GM23338 (cell line): Measurements from ENCODE around the gene GRIK4. TPM values are rescaled to one million over a fixed set of nuclear protein-coding genes. Genes with fewer than 3 reads are reported as not detected.

Experiments
- ATAC-seq: fragments of 200-7000 bp; cut with Tn5 transposase; 3 replicates; pipeline ENCODE4 v1.9.1; 2020
- DNase-seq: peaks from one replicate; pipeline ENCODE4 v3.0.0-alpha.2; 2015; ENCODE audit warnings: low spot score
- H2AFZ ChIP-seq: fragments of 200-600 bp; sonication (generic); 2 replicates; pipeline ENCODE4 v1.8.0; 2016; ENCODE audit warnings: antibody characterized with exemption, mild to moderate bottlenecking, moderate library complexity
- H3F3A ChIP-seq: fragments of 200-600 bp; sonication (generic); replicated peaks from 2 replicates; pipeline ENCODE4 v1.8.0; 2017; ENCODE audit warnings: antibody characterized with exemption, mixed run types, low read depth
- H3K27ac ChIP-seq: fragments of 200-600 bp; sonication (generic); 2 replicates; pipeline ENCODE4 v1.6.1; 2016; ENCODE audit warnings: low read depth
- H3K27me3 ChIP-seq: fragments of 200-600 bp; sonication (generic); 2 replicates; pipeline ENCODE4 v1.8.0; 2016; ENCODE audit warnings: mild to moderate bottlenecking, mixed run types, moderate library complexity; ENCODE audit not compliant: insufficient read depth
- H3K36me3 ChIP-seq: fragments of 200-600 bp; sonication (generic); 2 replicates; pipeline ENCODE4 v1.8.0; 2016; ENCODE audit warnings: mild to moderate bottlenecking; ENCODE audit not compliant: insufficient read depth
- H3K4me1 ChIP-seq: fragments of 200-600 bp; sonication (generic); 2 replicates; pipeline ENCODE4 v1.8.0; 2016; ENCODE audit warnings: mild to moderate bottlenecking, moderate library complexity; ENCODE audit not compliant: insufficient read depth
- H3K4me2 ChIP-seq: fragments of 200-600 bp; sonication (generic); 2 replicates; pipeline ENCODE4 v1.7.1; 2017; ENCODE audit warnings: mixed run types
- H3K4me3 ChIP-seq: fragments of 200-600 bp; sonication (generic); 2 replicates; pipeline ENCODE4 v1.6.1; 2016; ENCODE audit warnings: mixed run types
- H3K79me2 ChIP-seq: fragments of 200-600 bp; sonication (generic); replicated peaks from 2 replicates; pipeline ENCODE4 v1.8.0; 2017; ENCODE audit warnings: mild to moderate bottlenecking; ENCODE audit not compliant: insufficient read depth
- H3K9me2 ChIP-seq: fragments of 200-600 bp; sonication (generic); 2 replicates; pipeline ENCODE4 v1.8.0; 2017; ENCODE audit not compliant: insufficient read depth
- H4K20me1 ChIP-seq: fragments of 200-600 bp; sonication (generic); replicated peaks from 2 replicates; pipeline ENCODE4 v1.8.0; 2017; ENCODE audit warnings: mild to moderate bottlenecking; ENCODE audit not compliant: insufficient read depth
- H3K27ac Mint-ChIP-seq: 2 replicates; pipeline ENCODE4 v1.8.0; 2020; ENCODE audit warnings: inconsistent platforms, mild to moderate bottlenecking, moderate library complexity, mixed read lengths
- H3K27me3 Mint-ChIP-seq: 3 replicates; pipeline ENCODE4 v1.8.0; 2022; ENCODE audit warnings: low read depth, mild to moderate bottlenecking, moderate library complexity, mixed read lengths, inconsistent platforms; ENCODE audit not compliant: insufficient read depth, poor library complexity
- H3K36me3 Mint-ChIP-seq: 3 replicates; pipeline ENCODE4 v1.8.0; 2021; ENCODE audit warnings: low read depth, mild to moderate bottlenecking, inconsistent platforms, moderate library complexity, mixed read lengths
- H3K4me1 Mint-ChIP-seq: 3 replicates; pipeline ENCODE4 v1.8.0; 2020; ENCODE audit warnings: mild to moderate bottlenecking, inconsistent platforms, mixed read lengths
- H3K4me3 Mint-ChIP-seq: 3 replicates; pipeline ENCODE4 v1.8.0; 2021; ENCODE audit warnings: moderate library complexity, mild to moderate bottlenecking, inconsistent platforms, mixed read lengths
- H3K9me3 Mint-ChIP-seq: 3 replicates; pipeline ENCODE4 v1.8.0; 2020; ENCODE audit warnings: moderate library complexity, mild to moderate bottlenecking, inconsistent platforms, mixed read lengths
- CREB1 ChIP-seq: fragments of 250-450 bp; sonication (Bioruptor Pico); IDR thresholded peaks from 2 replicates; pipeline ENCODE4 v1.5.0; 2020; ENCODE audit warnings: low read depth, mild to moderate bottlenecking, moderate library complexity
- ETS1 ChIP-seq: IDR thresholded peaks from 2 replicates; pipeline ENCODE4 v1.6.1; 2016; ENCODE audit warnings: antibody characterized with exemption
- EZH2 ChIP-seq: fragments of 200-600 bp; sonication (generic); IDR thresholded peaks from one replicate; pipeline ENCODE4 v1.8.0; 2017; ENCODE audit warnings: antibody characterized with exemption, mild to moderate bottlenecking, low read depth; ENCODE audit not compliant: unreplicated experiment
- EZH2phosphoT487 ChIP-seq: fragments of 200-600 bp; sonication (generic); IDR thresholded peaks from one replicate; pipeline ENCODE4 v1.8.1; 2018; ENCODE audit warnings: antibody characterized with exemption; ENCODE audit not compliant: unreplicated experiment
- JUNB ChIP-seq: IDR thresholded peaks from one replicate; pipeline ENCODE4 v1.6.1; 2016; ENCODE audit warnings: antibody characterized with exemption; ENCODE audit not compliant: unreplicated experiment
- NANOG ChIP-seq: IDR thresholded peaks from 2 replicates; pipeline ENCODE4 v1.6.1; 2016; ENCODE audit warnings: antibody characterized with exemption, borderline replicate concordance
- POLR2AphosphoS5 ChIP-seq: IDR thresholded peaks from 2 replicates; pipeline ENCODE4 v1.6.1; 2016; ENCODE audit warnings: antibody characterized with exemption, low read depth
- REST ChIP-seq: IDR thresholded peaks from one replicate; pipeline ENCODE4 v1.6.1; 2018; ENCODE audit warnings: antibody characterized with exemption; ENCODE audit not compliant: unreplicated experiment
- STAT1 ChIP-seq: IDR thresholded peaks from one replicate; pipeline ENCODE4 v1.6.1; 2016; ENCODE audit warnings: antibody characterized with exemption; ENCODE audit not compliant: unreplicated experiment
- ZNF114 ChIP-seq: fragments of 250-450 bp; sonication (Bioruptor Pico); IDR thresholded peaks from 2 replicates; pipeline ENCODE4 v1.5.0; 2020; ENCODE audit warnings: mild to moderate bottlenecking, moderate library complexity
- ZNF331 ChIP-seq: fragments of 250-450 bp; sonication (Bioruptor Pico); IDR thresholded peaks from 2 replicates; pipeline ENCODE4 v1.5.0; 2020; ENCODE audit warnings: low read depth, mild to moderate bottlenecking, moderate library complexity
- polyA plus RNA-seq: library from polyadenylated mRNA; unstranded; fragments of >200 nt; fragmentation: Nextera tagmentation; extraction: Ambion mirVana; gene quantifications from 2 replicates; pipeline ENCODE4 v1.2.1, GENCODE V29; 2016
- total RNA-seq: library from RNA; depleted of rRNA; stranded (reverse); fragments of >200 nt; shearing (Covaris generic); gene quantifications from 2 replicates; pipeline ENCODE4 v1.2.3, GENCODE V29; 2014
- TF ChIP-seq, protein P1 (sequence below): fragments of 250-450 bp; sonication (Bioruptor Pico); IDR thresholded peaks from 2 replicates; pipeline ENCODE4 v1.5.0; 2020; ENCODE audit warnings: mild to moderate bottlenecking, moderate library complexity
- TF ChIP-seq, protein P2 (sequence below), 2 experiments: fragments of 200-600 bp in 1 of 2; sonication (generic) in 1 of 2; conservative IDR thresholded peaks; 2 replicates each; pipeline versions ENCODE4 v1.5.1 to v1.6.1; 2016 to 2017; ENCODE audit warnings: antibody characterized with exemption in 2 of 2, low read depth in 2 of 2, mild to moderate bottlenecking in 2 of 2, moderate library complexity in 1 of 2

The GRIK4 gene
- total and polyA plus RNA-seq, 2 experiments from 2014 or later: 0.63 to 2.2 TPM

GRCh38 chr11:120519474-120519873 lies 7.9 kb downstream of the GRIK4 start:
- Histone ChIP-seq H3F3A (no peaks in the 10 kb centered on the region), H3K4me1 (peaks cover 27% of the 10 kb centered on the region; the same call in 1 of the 2 replicates), H3K36me3 (no peaks in the 10 kb centered on the region), H2AFZ (no peak overlapping the region), H3K4me3 (no peak overlapping the region), H3K79me2 (no peaks in the 10 kb centered on the region), H4K20me1 (no peaks in the 10 kb centered on the region), H3K4me2 (no peak overlapping the region), H3K27me3 (no peaks in the 10 kb centered on the region), H3K9me2 (no peaks in the 10 kb centered on the region), H3K27ac (no peak overlapping the region)
- Mint-ChIP-seq H3K36me3 (no peaks in the 10 kb centered on the region; the same call in 2 of the 3 replicates), H3K27me3 (peaks cover 27% of the 10 kb centered on the region), H3K9me3 (no peaks in the 10 kb centered on the region; the same call in 2 of the 3 replicates), H3K27ac (no peak overlapping the region), H3K4me1 (peaks cover 40% of the 10 kb centered on the region), H3K4me3 (no peak overlapping the region)
- TF ChIP-seq STAT1: no peak
- no peak for TF ChIP-seq REST
- no peak for TF ChIP-seq EZH2phosphoT487
- TF ChIP-seq JUNB: no peak
- TF ChIP-seq, protein P1, sequence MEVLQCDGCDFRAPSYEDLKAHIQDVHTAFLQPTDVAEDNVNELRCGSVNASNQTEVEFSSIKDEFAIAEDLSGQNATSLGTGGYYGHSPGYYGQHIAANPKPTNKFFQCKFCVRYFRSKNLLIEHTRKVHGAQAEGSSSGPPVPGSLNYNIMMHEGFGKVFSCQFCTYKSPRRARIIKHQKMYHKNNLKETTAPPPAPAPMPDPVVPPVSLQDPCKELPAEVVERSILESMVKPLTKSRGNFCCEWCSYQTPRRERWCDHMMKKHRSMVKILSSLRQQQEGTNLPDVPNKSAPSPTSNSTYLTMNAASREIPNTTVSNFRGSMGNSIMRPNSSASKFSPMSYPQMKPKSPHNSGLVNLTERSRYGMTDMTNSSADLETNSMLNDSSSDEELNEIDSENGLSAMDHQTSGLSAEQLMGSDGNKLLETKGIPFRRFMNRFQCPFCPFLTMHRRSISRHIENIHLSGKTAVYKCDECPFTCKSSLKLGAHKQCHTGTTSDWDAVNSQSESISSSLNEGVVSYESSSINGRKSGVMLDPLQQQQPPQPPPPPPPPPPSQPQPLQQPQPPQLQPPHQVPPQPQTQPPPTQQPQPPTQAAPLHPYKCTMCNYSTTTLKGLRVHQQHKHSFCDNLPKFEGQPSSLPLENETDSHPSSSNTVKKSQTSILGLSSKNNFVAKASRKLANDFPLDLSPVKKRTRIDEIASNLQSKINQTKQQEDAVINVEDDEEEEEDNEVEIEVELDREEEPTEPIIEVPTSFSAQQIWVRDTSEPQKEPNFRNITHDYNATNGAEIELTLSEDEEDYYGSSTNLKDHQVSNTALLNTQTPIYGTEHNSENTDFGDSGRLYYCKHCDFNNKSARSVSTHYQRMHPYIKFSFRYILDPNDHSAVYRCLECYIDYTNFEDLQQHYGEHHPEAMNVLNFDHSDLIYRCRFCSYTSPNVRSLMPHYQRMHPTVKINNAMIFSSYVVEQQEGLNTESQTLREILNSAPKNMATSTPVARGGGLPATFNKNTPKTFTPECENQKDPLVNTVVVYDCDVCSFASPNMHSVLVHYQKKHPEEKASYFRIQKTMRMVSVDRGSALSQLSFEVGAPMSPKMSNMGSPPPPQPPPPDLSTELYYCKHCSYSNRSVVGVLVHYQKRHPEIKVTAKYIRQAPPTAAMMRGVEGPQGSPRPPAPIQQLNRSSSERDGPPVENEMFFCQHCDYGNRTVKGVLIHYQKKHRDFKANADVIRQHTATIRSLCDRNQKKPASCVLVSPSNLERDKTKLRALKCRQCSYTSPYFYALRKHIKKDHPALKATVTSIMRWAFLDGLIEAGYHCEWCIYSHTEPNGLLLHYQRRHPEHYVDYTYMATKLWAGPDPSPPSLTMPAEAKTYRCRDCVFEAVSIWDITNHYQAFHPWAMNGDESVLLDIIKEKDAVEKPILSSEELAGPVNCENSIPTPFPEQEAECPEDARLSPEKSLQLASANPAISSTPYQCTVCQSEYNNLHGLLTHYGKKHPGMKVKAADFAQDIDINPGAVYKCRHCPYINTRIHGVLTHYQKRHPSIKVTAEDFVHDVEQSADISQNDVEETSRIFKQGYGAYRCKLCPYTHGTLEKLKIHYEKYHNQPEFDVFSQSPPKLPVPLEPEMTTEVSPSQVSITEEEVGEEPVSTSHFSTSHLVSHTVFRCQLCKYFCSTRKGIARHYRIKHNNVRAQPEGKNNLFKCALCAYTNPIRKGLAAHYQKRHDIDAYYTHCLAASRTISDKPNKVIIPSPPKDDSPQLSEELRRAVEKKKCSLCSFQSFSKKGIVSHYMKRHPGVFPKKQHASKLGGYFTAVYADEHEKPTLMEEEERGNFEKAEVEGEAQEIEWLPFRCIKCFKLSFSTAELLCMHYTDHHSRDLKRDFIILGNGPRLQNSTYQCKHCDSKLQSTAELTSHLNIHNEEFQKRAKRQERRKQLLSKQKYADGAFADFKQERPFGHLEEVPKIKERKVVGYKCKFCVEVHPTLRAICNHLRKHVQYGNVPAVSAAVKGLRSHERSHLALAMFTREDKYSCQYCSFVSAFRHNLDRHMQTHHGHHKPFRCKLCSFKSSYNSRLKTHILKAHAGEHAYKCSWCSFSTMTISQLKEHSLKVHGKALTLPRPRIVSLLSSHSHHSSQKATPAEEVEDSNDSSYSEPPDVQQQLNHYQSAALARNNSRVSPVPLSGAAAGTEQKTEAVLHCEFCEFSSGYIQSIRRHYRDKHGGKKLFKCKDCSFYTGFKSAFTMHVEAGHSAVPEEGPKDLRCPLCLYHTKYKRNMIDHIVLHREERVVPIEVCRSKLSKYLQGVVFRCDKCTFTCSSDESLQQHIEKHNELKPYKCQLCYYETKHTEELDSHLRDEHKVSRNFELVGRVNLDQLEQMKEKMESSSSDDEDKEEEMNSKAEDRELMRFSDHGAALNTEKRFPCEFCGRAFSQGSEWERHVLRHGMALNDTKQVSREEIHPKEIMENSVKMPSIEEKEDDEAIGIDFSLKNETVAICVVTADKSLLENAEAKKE (CRISPR knock-in tag): no peak
- TF ChIP-seq POLR2AphosphoS5: no peak
- no peak for TF ChIP-seq ZNF114 (CRISPR knock-in tag)
- no peak for TF ChIP-seq ZNF331 (CRISPR knock-in tag)
- no peak for TF ChIP-seq EZH2
- TF ChIP-seq, protein P2, sequence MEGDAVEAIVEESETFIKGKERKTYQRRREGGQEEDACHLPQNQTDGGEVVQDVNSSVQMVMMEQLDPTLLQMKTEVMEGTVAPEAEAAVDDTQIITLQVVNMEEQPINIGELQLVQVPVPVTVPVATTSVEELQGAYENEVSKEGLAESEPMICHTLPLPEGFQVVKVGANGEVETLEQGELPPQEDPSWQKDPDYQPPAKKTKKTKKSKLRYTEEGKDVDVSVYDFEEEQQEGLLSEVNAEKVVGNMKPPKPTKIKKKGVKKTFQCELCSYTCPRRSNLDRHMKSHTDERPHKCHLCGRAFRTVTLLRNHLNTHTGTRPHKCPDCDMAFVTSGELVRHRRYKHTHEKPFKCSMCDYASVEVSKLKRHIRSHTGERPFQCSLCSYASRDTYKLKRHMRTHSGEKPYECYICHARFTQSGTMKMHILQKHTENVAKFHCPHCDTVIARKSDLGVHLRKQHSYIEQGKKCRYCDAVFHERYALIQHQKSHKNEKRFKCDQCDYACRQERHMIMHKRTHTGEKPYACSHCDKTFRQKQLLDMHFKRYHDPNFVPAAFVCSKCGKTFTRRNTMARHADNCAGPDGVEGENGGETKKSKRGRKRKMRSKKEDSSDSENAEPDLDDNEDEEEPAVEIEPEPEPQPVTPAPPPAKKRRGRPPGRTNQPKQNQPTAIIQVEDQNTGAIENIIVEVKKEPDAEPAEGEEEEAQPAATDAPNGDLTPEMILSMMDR (conservative IDR thresholded peaks at IDR 0.05; ENCODE audit: low read depth in 2 of 2): no peak
- no peak for TF ChIP-seq CREB1
- TF ChIP-seq NANOG: no peak
- TF ChIP-seq ETS1: no peak
- DNase-seq (no peak), ATAC-seq (no peak)
